Osteoblast (primary cell): ENCODE data around the gene PPEF1. TPM values are rescaled to one million over a fixed set of nuclear protein-coding genes. Genes with fewer than 3 reads are reported as not detected.

Source experiments
- DNase-seq: peaks from one replicate; pipeline ENCODE4 v3.0.0; 2011; ENCODE audit warnings: low spot score, mixed read lengths; ENCODE audit not compliant: insufficient read length; ENCODE audit errors: missing footprints
- H2AFZ ChIP-seq: 2 replicates; pipeline ENCODE4 v1.6.0; 2011; ENCODE audit warnings: mild to moderate bottlenecking, low read length
- H3K27ac ChIP-seq: 2 replicates; pipeline ENCODE4 v1.5.1; 2011; ENCODE audit warnings: mild to moderate bottlenecking, low read depth, low read length, moderate library complexity
- H3K27me3 ChIP-seq: 2 replicates; pipeline ENCODE4 v1.6.0; 2012; ENCODE audit warnings: mild to moderate bottlenecking, control low read depth, inconsistent platforms, low read length, moderate library complexity; ENCODE audit not compliant: insufficient read depth
- H3K36me3 ChIP-seq: 2 replicates; pipeline ENCODE4 v1.5.1; 2011; ENCODE audit warnings: mild to moderate bottlenecking, low read length, control low read depth, moderate library complexity; ENCODE audit not compliant: insufficient read depth
- H3K4me1 ChIP-seq: 2 replicates; pipeline ENCODE4 v1.5.1; 2011; ENCODE audit warnings: mild to moderate bottlenecking, low read length, control low read depth, moderate library complexity; ENCODE audit not compliant: insufficient read depth
- H3K4me2 ChIP-seq: 2 replicates; pipeline ENCODE4 v1.6.0; 2011; ENCODE audit warnings: mild to moderate bottlenecking, low read length; ENCODE audit not compliant: insufficient read depth
- H3K4me3 ChIP-seq: fragments of 200-600 bp; sonication (generic); 3 replicates; pipeline ENCODE4 v1.5.1; 2012; ENCODE audit warnings: mild to moderate bottlenecking, low read length, inconsistent platforms; ENCODE audit not compliant: insufficient read depth
- H3K79me2 ChIP-seq: 2 replicates; pipeline ENCODE4 v1.6.0; 2012; ENCODE audit warnings: mild to moderate bottlenecking, low read length, control low read depth, inconsistent platforms; ENCODE audit not compliant: insufficient read depth
- H3K9me3 ChIP-seq: 2 replicates; pipeline ENCODE4 v1.5.1; 2011; ENCODE audit warnings: low read depth, low read length, control low read depth
- H4K20me1 ChIP-seq: 2 replicates; pipeline ENCODE4 v1.6.0; 2012; ENCODE audit warnings: mild to moderate bottlenecking, low read length, control low read depth; ENCODE audit not compliant: insufficient read depth
- CTCF ChIP-seq: IDR thresholded peaks from 2 replicates; pipeline ENCODE4 v1.5.1; 2011; ENCODE audit warnings: mild to moderate bottlenecking, low read depth, low read length, moderate library complexity; ENCODE audit errors: extremely low read depth
- total RNA-seq: library from RNA; depleted of rRNA; stranded (reverse); fragments of >200 nt; gene quantifications from 2 replicates; pipeline ENCODE4 v1.2.3, GENCODE V29; 2012

The PPEF1 gene
- total RNA-seq, 1 donor, result under 0.01 TPM

- no peak overlapping the region for H3K4me2 ChIP-seq
- H4K20me1 ChIP-seq, result no peaks in the 10 kb centered on the region
- DNase-seq, result no peak
- H3K79me2 ChIP-seq, result no peaks in the 10 kb centered on the region
- no peak for TF ChIP-seq CTCF
- H3K4me3 ChIP-seq, result no peak overlapping the region
- no peaks in the 10 kb centered on the region for H3K36me3 ChIP-seq
- H3K27me3 ChIP-seq, result no peaks in the 10 kb centered on the region
- no peak overlapping the region for H2AFZ ChIP-seq
- no peaks in the 10 kb centered on the region for H3K9me3 ChIP-seq
- no peak overlapping the region for H3K27ac ChIP-seq
- H3K4me1 ChIP-seq, result no peaks in the 10 kb centered on the region
These were observed 164.5 kb downstream of the PPEF1 start for GRCh38 chrX:18871970-18872369.

DNA sequence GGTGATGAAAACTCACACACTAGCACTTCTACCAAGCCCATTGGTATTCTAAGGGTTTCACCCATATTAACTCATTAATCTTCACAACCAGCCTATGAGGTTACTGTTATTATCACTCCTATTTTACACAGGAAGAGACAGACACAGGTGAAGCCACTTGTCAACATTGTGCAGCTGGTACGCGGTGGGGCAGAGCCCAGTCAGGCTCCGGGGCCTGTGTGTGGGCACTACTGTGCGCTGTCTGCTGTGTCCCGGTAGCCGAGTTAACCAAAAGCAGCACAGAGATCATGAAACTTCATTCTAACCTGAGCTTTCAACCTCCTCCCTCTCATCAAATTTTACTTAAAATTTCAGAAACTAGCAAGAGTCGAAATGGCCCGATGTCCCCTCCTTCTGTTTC, 165.2 kb downstream of the PPEF1 start:
- H3K79me2 ChIP-seq, result no peaks in the 10 kb centered on the region
- no peak overlapping the region for H3K27ac ChIP-seq
- H3K27me3 ChIP-seq, result no peaks in the 10 kb centered on the region
- H4K20me1 ChIP-seq, result no peaks in the 10 kb centered on the region
- H3K4me2 ChIP-seq, result peak overlapping the region; percentile 57
- no peaks in the 10 kb centered on the region for H3K9me3 ChIP-seq
- no peaks in the 10 kb centered on the region for H3K4me1 ChIP-seq
- peak; percentile 65 for DNase-seq
- no peak overlapping the region for H3K4me3 ChIP-seq
- H3K36me3 ChIP-seq, result no peaks in the 10 kb centered on the region
- no peak overlapping the region for H2AFZ ChIP-seq
- TF ChIP-seq CTCF, result no peak

GRCh38 chrX:18873189-18873791, 165.8 kb downstream of the PPEF1 start:
- Histone ChIP-seq H3K4me2 (peak overlapping the region; percentile 57), H3K36me3 (no peaks in the 10 kb centered on the region), H3K79me2 (no peaks in the 10 kb centered on the region), H3K4me1 (no peaks in the 10 kb centered on the region), H2AFZ (no peak overlapping the region), H3K9me3 (no peaks in the 10 kb centered on the region), H4K20me1 (no peaks in the 10 kb centered on the region), H3K4me3 (no peak overlapping the region), H3K27me3 (no peaks in the 10 kb centered on the region), H3K27ac (no peak overlapping the region)
- no peak for TF ChIP-seq CTCF
- peak; percentile 92 for DNase-seq

DNA sequence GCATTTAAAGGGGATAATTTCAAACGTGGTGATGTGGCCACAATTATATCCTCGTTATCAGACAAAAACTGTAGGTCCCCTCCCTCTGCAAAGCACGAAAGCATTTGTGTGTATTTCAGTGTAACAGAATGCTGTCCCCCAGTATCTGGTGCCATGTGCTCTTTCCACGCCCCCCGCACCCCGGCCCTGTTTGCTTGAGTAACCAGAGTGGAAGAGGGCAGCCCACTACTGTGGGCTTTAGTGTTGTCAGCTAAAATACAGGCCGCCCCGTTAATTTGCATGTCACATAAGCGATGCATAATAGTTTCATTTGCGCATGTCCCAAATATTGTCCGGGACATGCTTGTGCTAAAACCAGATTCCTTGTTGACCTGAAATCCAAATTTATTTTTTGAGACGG, 166.4 kb downstream of the PPEF1 start:
- no peaks in the 10 kb centered on the region for H3K4me1 ChIP-seq
- H4K20me1 ChIP-seq, result no peaks in the 10 kb centered on the region
- no peaks in the 10 kb centered on the region for H3K9me3 ChIP-seq
- no peak overlapping the region for H3K4me3 ChIP-seq
- H3K36me3 ChIP-seq, result no peaks in the 10 kb centered on the region
- H3K4me2 ChIP-seq, result no peak overlapping the region
- H3K27me3 ChIP-seq, result no peaks in the 10 kb centered on the region
- no peaks in the 10 kb centered on the region for H3K79me2 ChIP-seq
- no peak for DNase-seq
- no peak for TF ChIP-seq CTCF
- no peak overlapping the region for H2AFZ ChIP-seq
- no peak overlapping the region for H3K27ac ChIP-seq
